ENCODE measurements around the gene FBXO39. TPM values are rescaled to one million over a fixed set of nuclear protein-coding genes. Genes with fewer than 3 reads are reported as not detected.

The FBXO39 gene
- polyA plus RNA-seq, 3 donors: 0.06 to 0.21 TPM; not detected in 1

Other genes with a start within 250 kb of the FBXO39 start
- 10 to 100 TPM in 2 of 3 donors, 1 to 10 TPM in 1; 7.4 to 11.2 (median 10.2) TPM for gene PITPNM3, start 219.7 kb upstream of the FBXO39 start, polyA plus RNA-seq (ENCODE audit: insufficient read length in 3 of 3)
- gene KIAA0753, start 135.5 kb upstream of the FBXO39 start, polyA plus RNA-seq (ENCODE audit: insufficient read length in 3 of 3): 10 to 100 TPM; 33.2 to 41.6 (median 39.0) TPM
- gene TXNDC17, start 135.2 kb upstream of the FBXO39 start, polyA plus RNA-seq (ENCODE audit: insufficient read length in 3 of 3): 100 to 1,000 TPM in 1 of 3 donors, 10 to 100 TPM in 2; 80.4 to 104 (median 96.3) TPM
- 10 to 100 TPM; 23.2 to 26.7 (median 24.7) TPM for gene MED31, start 124.6 kb upstream of the FBXO39 start, polyA plus RNA-seq (ENCODE audit: insufficient read length in 3 of 3)
- 10 to 100 TPM; 10.3 to 11.3 (median 11.2) TPM for gene C17orf100, start 124.5 kb upstream of the FBXO39 start, polyA plus RNA-seq (ENCODE audit: insufficient read length in 3 of 3)
- gene SLC13A5, start 62.8 kb upstream of the FBXO39 start, polyA plus RNA-seq (ENCODE audit: insufficient read length in 3 of 3): 1 to 10 TPM; 2.4 to 4.1 (median 3.5) TPM
- gene XAF1, start 20.2 kb upstream of the FBXO39 start, polyA plus RNA-seq (ENCODE audit: insufficient read length in 3 of 3): 10 to 100 TPM in 1 of 3 donors, 1 to 10 TPM in 2; 5.5 to 32.6 (median 9.8) TPM
- 1 to 10 TPM in 1 of 3 donors, under 1 TPM in 2; 0.39 to 1.4 (median 0.70) TPM for gene TEKT1, start 55.5 kb downstream of the FBXO39 start, polyA plus RNA-seq (ENCODE audit: insufficient read length in 3 of 3)
- 1 to 10 TPM; 1.6 to 2.6 (median 2.3) TPM for gene ALOX12, start 219.8 kb downstream of the FBXO39 start, polyA plus RNA-seq (ENCODE audit: insufficient read length in 3 of 3)
- gene RNASEK, start 236.4 kb downstream of the FBXO39 start, polyA plus RNA-seq (ENCODE audit: insufficient read length in 3 of 3): 100 to 1,000 TPM; 162 to 199 (median 190) TPM
- 10 to 100 TPM; 23.7 to 28.0 (median 25.2) TPM for gene BCL6B, start 246.8 kb downstream of the FBXO39 start, polyA plus RNA-seq (ENCODE audit: insufficient read length in 3 of 3)

All from renal cortex interstitium (tissue), 3 donors.